Measurements from ENCODE around the gene TRIM40.

DNA sequence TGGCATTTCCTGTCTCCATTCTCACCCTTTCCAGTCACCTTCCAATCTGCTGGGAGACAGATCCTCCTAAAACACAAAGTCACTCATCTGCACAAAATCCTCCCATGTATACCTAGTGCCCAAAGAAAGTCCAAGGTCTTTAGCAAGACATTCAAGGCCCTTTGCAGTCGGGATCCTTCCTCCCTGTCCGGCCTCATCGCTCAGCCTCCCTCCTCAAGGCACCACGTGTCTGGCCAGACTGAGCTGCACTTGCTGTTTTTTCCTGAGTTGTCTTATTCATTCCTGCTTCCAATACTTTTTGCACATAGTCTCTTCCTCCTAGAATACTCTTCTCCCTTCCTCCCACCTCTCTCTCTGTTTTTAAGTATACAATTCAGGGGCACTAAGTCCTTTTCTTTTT, 28.8 kb downstream of the TRIM40 start:
- TF ChIP-seq, protein P1, sequence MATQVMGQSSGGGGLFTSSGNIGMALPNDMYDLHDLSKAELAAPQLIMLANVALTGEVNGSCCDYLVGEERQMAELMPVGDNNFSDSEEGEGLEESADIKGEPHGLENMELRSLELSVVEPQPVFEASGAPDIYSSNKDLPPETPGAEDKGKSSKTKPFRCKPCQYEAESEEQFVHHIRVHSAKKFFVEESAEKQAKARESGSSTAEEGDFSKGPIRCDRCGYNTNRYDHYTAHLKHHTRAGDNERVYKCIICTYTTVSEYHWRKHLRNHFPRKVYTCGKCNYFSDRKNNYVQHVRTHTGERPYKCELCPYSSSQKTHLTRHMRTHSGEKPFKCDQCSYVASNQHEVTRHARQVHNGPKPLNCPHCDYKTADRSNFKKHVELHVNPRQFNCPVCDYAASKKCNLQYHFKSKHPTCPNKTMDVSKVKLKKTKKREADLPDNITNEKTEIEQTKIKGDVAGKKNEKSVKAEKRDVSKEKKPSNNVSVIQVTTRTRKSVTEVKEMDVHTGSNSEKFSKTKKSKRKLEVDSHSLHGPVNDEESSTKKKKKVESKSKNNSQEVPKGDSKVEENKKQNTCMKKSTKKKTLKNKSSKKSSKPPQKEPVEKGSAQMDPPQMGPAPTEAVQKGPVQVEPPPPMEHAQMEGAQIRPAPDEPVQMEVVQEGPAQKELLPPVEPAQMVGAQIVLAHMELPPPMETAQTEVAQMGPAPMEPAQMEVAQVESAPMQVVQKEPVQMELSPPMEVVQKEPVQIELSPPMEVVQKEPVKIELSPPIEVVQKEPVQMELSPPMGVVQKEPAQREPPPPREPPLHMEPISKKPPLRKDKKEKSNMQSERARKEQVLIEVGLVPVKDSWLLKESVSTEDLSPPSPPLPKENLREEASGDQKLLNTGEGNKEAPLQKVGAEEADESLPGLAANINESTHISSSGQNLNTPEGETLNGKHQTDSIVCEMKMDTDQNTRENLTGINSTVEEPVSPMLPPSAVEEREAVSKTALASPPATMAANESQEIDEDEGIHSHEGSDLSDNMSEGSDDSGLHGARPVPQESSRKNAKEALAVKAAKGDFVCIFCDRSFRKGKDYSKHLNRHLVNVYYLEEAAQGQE (IDR thresholded peaks at IDR 0.05; ENCODE audit: insufficient read depth in 1 of 2, low read depth in 2 of 2, low read length in 2 of 2): no peak
- no peak for TF ChIP-seq POLR2AphosphoS5 (IDR thresholded peaks at IDR 0.05; ENCODE audit: low read depth, low read length)
- TF ChIP-seq TAF1 (IDR thresholded peaks at IDR 0.05; ENCODE audit: borderline replicate concordance, insufficient read depth, low read length): no peak

All from PFSK-1 (cell line).